Right atrium auricular region (tissue), 2 donors: ENCODE results near the gene HEXIM2. TPM values are rescaled to one million over a fixed set of nuclear protein-coding genes. Genes with fewer than 3 reads are reported as not detected.
A peak's percentile ranks its signal among the peaks of the same experiment; 100 is the strongest.

Experiments used
- DNase-seq: peaks from one replicate; pipeline ENCODE4 v3.0.0-alpha.2; 2019; ENCODE audit warnings: low spot score
- H3K27ac ChIP-seq, 2 donors: fragments of 200-600 bp; sonication (generic); 1 replicate in 1 of 2; 2 replicates in 1 of 2; pipeline ENCODE4 v1.5.1; 2016 to 2019
- H3K27me3 ChIP-seq, 2 donors: fragments of 200-600 bp; sonication (generic); one replicate each; pipeline versions ENCODE4 v1.5.1 to v1.6.0; 2017 to 2019
- H3K36me3 ChIP-seq: fragments of 200-600 bp; sonication (generic); one replicate; pipeline ENCODE4 v1.5.1; 2016
- H3K4me1 ChIP-seq, 2 donors: fragments of 200-600 bp; sonication (generic); one replicate each; pipeline versions ENCODE4 v1.5.1 to v1.6.0; 2017 to 2019
- H3K4me3 ChIP-seq, 2 donors: fragments of 200-600 bp; sonication (generic); 1 replicate in 1 of 2; 2 replicates in 1 of 2; pipeline ENCODE4 v1.5.1; 2017 to 2019; ENCODE audit warnings: mild to moderate bottlenecking in 1 of 2, moderate library complexity in 1 of 2
- H3K9me3 ChIP-seq, 2 donors: fragments of 200-600 bp; sonication (generic); one replicate each; pipeline ENCODE4 v1.5.1; 2019
- CTCF ChIP-seq, 2 donors: fragments of 200-600 bp; sonication (generic); IDR thresholded peaks; one replicate each; pipeline ENCODE4 v1.5.1; 2019; ENCODE audit warnings: antibody characterized with exemption in 2 of 2
- total RNA-seq, 2 donors: library from RNA; depleted of rRNA; stranded (reverse); fragments of >200 nt; gene quantifications; one replicate each; pipeline ENCODE4 v1.1.0, GENCODE V29; 2016

The HEXIM2 gene
- total RNA-seq, 2 donors from 2014 or later: 3.1 to 6.8 TPM

DNA sequence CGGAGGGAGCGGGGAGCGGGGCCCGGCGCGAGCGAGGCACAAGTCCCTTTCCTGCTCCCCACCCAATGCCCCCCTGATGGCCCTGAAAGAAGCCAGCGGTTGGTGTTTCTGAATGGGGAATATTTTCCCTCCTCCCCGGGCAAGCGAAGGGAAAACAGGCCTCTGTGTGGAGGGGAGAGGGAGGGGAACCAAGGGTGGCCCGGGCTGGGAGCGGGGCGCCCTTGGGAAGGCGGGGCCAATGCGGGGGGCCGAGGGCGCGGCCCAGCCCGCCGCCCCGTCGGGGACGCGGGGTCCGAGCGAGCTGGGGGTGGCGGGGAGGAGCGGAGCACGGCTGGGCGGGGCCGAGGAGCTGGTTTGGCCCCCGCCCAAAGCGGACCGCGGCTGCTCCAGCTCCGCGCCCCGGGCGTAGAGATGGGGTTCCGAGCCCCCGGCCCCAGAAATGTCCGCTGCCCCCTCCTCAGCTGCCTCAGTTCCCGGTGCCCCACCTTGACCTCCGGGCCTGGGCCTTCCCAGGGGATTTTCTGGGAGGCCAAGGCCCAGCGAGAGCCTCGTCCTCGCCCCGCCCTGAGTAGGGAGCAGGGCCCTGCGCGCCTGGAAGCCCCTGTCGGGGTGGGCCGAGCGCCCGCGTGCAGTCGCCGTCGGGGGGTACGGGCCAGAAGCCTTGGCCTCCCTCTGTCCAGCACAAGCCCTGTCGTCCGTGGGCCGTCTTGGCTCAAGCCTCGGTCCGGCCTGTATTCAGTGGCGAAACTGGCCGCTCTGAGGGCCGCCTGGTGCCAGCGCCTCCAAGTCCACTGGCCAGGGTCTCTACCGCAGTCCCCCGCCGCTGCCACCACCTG, 17.3 kb upstream of the HEXIM2 start:
- no peak for DNase-seq
- no peaks in the 10 kb centered on the region for H3K27me3 ChIP-seq
- H3K4me1 ChIP-seq: peaks cover 0 to 33% of the 10 kb centered on the region in 2 donors
- peak overlapping the region; percentile 86 to 92 for H3K27ac ChIP-seq
- peak overlapping the region; percentile 21 to 55 for H3K4me3 ChIP-seq
- TF ChIP-seq CTCF (IDR thresholded peaks at IDR 0.05): no peak
- H3K36me3 ChIP-seq: no peaks in the 10 kb centered on the region
- no peaks in the 10 kb centered on the region for H3K9me3 ChIP-seq

- Histone ChIP-seq H3K4me3 (peak overlapping the region in 1 of 2 donors; percentile 55), H3K27ac (peak overlapping the region; percentile 86 to 92), H3K27me3 (no peaks in the 10 kb centered on the region), H3K9me3 (no peaks in the 10 kb centered on the region), H3K36me3 (no peaks in the 10 kb centered on the region), H3K4me1 (peaks cover 0 to 33% of the 10 kb centered on the region in 2 donors)
- no peak for TF ChIP-seq CTCF (IDR thresholded peaks at IDR 0.05)
- no peak for DNase-seq
Measured at GRCh38 chr17:45145035-45145389, 16.7 kb upstream of the HEXIM2 start.

DNA sequence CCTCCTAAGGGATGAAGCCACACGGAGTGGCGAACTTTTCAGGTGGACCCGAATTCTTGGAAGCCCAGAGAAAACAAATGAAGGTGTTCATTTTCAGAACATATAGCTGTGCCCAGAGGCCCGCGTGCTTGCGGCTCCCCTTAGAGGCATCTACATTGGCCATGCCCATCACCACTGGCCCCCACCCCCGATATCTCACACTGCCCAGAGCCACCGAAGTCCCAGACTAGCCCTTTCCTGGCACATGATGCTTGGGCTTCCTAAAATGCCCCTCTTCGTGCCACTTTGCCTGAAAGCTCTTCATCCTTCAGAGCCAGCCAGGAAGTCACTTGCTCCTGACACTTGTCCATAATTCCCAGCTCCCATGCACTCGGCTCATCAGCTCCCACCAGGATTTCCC, 15.5 kb upstream of the HEXIM2 start:
- H3K9me3 ChIP-seq: no peaks in the 10 kb centered on the region
- H3K27me3 ChIP-seq: no peaks in the 10 kb centered on the region
- no peak for TF ChIP-seq CTCF (IDR thresholded peaks at IDR 0.05)
- H3K4me3 ChIP-seq: no peak overlapping the region
- peaks cover 0 to 43% of the 10 kb centered on the region in 2 donors for H3K4me1 ChIP-seq
- no peaks in the 10 kb centered on the region for H3K36me3 ChIP-seq
- peak overlapping the region; percentile 96 to 99 for H3K27ac ChIP-seq
- DNase-seq: no peak

DNA sequence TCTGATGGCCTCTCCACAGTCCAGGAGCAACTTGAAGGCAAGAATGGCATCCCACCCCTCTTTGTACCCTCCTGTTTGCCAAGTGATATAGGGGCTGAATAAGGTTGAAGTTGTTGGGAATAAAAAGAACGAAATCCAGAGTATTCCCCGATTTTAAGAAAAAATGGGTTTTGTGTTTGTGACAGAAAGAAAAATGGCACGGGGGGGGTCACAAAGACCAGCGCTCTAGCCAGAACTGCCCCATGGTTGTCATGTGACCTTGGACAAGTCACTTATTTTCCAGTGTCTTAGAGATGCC, 15.1 kb upstream of the HEXIM2 start:
- H3K27me3 ChIP-seq: no peaks in the 10 kb centered on the region
- TF ChIP-seq CTCF (IDR thresholded peaks at IDR 0.05): no peak
- peaks cover 0 to 46% of the 10 kb centered on the region in 2 donors for H3K4me1 ChIP-seq
- no peak for DNase-seq
- H3K4me3 ChIP-seq: no peak overlapping the region
- H3K36me3 ChIP-seq: no peaks in the 10 kb centered on the region
- no peaks in the 10 kb centered on the region for H3K9me3 ChIP-seq
- H3K27ac ChIP-seq: peak overlapping the region; percentile 96 to 99

GRCh38 chr17:45146890-45147580, 14.6 kb upstream of the HEXIM2 start:
- DNase-seq: no peak
- Histone ChIP-seq H3K27me3 (no peaks in the 10 kb centered on the region), H3K4me1 (peaks cover 0 to 51% of the 10 kb centered on the region in 2 donors), H3K9me3 (no peaks in the 10 kb centered on the region), H3K27ac (peak overlapping the region; percentile 96 to 99), H3K36me3 (no peaks in the 10 kb centered on the region), H3K4me3 (peak overlapping the region; percentile 67 to 83)
- TF ChIP-seq CTCF (IDR thresholded peaks at IDR 0.05): no peak
